RPMI8226 (cell line): Measurements from ENCODE around the gene SEM1.
"Not testable (repeated sequence)": the region's sequence is repeated elsewhere in the genome, so short reads cannot be mapped to it uniquely, and the experiment has no call there.

ENCODE experiments used
- DNase-seq: peaks from one replicate; pipeline ENCODE4 v3.0.0-alpha.2; 2015

The SEM1 gene

GRCh38 chr7:96658022-96658412, 51.6 kb downstream of the SEM1 start:
- no peak for DNase-seq

- DNase-seq, result no peak
Measured at GRCh38 chr7:96657347-96658021, 52.2 kb downstream of the SEM1 start.

- no peak for DNase-seq
Measured at GRCh38 chr7:96655956-96656355, 53.7 kb downstream of the SEM1 start.

GRCh38 chr7:96654630-96655188, 54.9 kb downstream of the SEM1 start:
- no peak for DNase-seq

GRCh38 chr7:96649981-96650380, 59.7 kb downstream of the SEM1 start:
- no peak for DNase-seq

- no peak for DNase-seq
Measured at GRCh38 chr7:96648784-96649183, 60.9 kb downstream of the SEM1 start.

GRCh38 chr7:96647733-96648132, 61.9 kb downstream of the SEM1 start:
- DNase-seq, result no peak

GRCh38 chr7:96645084-96645483, 64.6 kb downstream of the SEM1 start:
- DNase-seq, result no peak

- not testable (repeated sequence) for DNase-seq
Measured at GRCh38 chr7:96643436-96643835, 66.2 kb downstream of the SEM1 start.

GRCh38 chr7:96640054-96640453, 69.6 kb downstream of the SEM1 start:
- DNase-seq, result no peak
